ENCODE measurements around the gene HPS6. TPM values are rescaled to one million over a fixed set of nuclear protein-coding genes. Genes with fewer than 3 reads are reported as not detected.

Gene HPS6
- total RNA-seq, 3 donors from 2014 or later (not counting 1 experiment from before 2014, with no cell fraction given) = 10.2 to 20.1 (median 18.5) TPM

DNA sequence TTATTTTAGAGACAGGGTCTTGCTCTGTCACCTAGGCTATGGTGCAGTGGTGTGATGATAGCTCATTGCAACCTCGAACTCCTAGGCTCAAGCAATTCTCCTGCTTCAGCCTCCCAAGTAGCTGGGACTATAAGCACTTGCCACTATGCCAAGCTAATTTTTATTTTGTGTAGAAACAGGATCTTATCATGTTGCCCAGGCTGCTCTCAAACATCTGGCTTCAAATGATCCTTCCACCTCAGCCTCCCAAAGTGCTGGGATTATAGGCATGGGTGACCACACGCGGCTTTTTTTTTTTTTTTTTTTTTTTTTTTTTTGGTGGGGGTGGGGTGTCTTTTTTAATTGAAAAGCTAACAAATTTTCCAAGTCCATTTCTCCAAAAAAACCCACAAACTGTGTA, 18.4 kb downstream of the HPS6 start:
- 100% methylated on average over 1 of the region's 3 CpGs for WGBS (ENCODE audit: insufficient coverage)
- no peaks in the 10 kb centered on the region for H3K4me1 Mint-ChIP-seq
- H3K27ac ChIP-seq (ENCODE audit: low read length) = no peak overlapping the region
- H3K36me3 ChIP-seq (ENCODE audit: control insufficient read depth, insufficient read depth, low read length) = no peaks in the 10 kb centered on the region
- no peaks in the 10 kb centered on the region for H3K9me3 ChIP-seq (ENCODE audit: control insufficient read depth, insufficient read depth, low read length)
- H3K4me3 ChIP-seq (ENCODE audit: low read length) = no peak overlapping the region
- no peak for ATAC-seq
- no peaks in the 10 kb centered on the region for H3K27me3 Mint-ChIP-seq (ENCODE audit: low read depth in 2 of 2)
- intact Hi-C loops (cut with micrococcal nuclease) = no loop called here
- H3K27ac Mint-ChIP-seq = no peak overlapping the region
- no peak for DNase-seq
- no peak for TF ChIP-seq CTCF (IDR thresholded peaks at IDR 0.05)
- no peaks in the 10 kb centered on the region for H3K4me1 ChIP-seq (ENCODE audit: control insufficient read depth, insufficient read depth, low read length)
- no peaks in the 10 kb centered on the region for H3K27me3 ChIP-seq (ENCODE audit: control insufficient read depth, insufficient read depth, low read length)
- H3K4me3 Mint-ChIP-seq = no peak overlapping the region
- no peaks in the 10 kb centered on the region for H3K36me3 Mint-ChIP-seq
- H3K9me3 Mint-ChIP-seq = no peaks in the 10 kb centered on the region

DNA sequence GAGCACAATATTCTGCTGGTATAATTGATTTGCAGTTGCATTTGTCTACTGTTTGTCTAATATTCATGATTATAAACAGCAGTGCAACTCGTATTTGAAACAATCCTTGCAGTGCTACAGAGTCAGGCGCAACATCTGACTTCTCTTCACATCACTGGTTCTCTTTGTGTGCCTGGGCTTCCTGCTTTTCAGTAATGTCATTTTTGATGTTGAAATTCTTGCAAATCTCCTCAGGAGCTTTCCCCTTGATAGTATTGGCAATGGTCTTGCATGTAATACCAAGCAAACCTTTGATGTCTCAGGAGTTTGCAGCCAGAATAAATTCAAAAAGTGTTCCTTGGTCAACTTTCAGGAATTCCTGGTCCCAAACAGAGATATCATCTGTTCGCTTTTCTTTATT, 20.2 kb downstream of the HPS6 start:
- Histone ChIP-seq H3K27me3 (ENCODE audit: control insufficient read depth, insufficient read depth, low read length) (no peaks in the 10 kb centered on the region), H3K36me3 (ENCODE audit: control insufficient read depth, insufficient read depth, low read length) (no peaks in the 10 kb centered on the region), H3K9me3 (ENCODE audit: control insufficient read depth, insufficient read depth, low read length) (no peaks in the 10 kb centered on the region), H3K4me3 (ENCODE audit: low read length) (no peak overlapping the region), H3K4me1 (ENCODE audit: control insufficient read depth, insufficient read depth, low read length) (no peaks in the 10 kb centered on the region), H3K27ac (ENCODE audit: low read length) (no peak overlapping the region)
- Mint-ChIP-seq H3K36me3 (no peaks in the 10 kb centered on the region), H3K9me3 (no peaks in the 10 kb centered on the region), H3K27me3 (ENCODE audit: low read depth in 2 of 2) (no peaks in the 10 kb centered on the region), H3K27ac (no peak overlapping the region), H3K4me3 (no peak overlapping the region), H3K4me1 (no peaks in the 10 kb centered on the region)
- no peak for TF ChIP-seq CTCF (IDR thresholded peaks at IDR 0.05)
- DNase-seq (no peak), ATAC-seq (no peak)
- intact Hi-C loops (cut with micrococcal nuclease) = no loop called here
- 100% methylated on average over 3 of the region's 3 CpGs for WGBS (ENCODE audit: insufficient coverage)

- no peaks in the 10 kb centered on the region for H3K4me1 Mint-ChIP-seq
- 95% methylated on average over 7 of the region's 8 CpGs for WGBS (ENCODE audit: insufficient coverage)
- TF ChIP-seq CTCF (IDR thresholded peaks at IDR 0.05) = no peak
These were observed 21.0 kb downstream of the HPS6 start for GRCh38 chr10:102086196-102086595.

DNA sequence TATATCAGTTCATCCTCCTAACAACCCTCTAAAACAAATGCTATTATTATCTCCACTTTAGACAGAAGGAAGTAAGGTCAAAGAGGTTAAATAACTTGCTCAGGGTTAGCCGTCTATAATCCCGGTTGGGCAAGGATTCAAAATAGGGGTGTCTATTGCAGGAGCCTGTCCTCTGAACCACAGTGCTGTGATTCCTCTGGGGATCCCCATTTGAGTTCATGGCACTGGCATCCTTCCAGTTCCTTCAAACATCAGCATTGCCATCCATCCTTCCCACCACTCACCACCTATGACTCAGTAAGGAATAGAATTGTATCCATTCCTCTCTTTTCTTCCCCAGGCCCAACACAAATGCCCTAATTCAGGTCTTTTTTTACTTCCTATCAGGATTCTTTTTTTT, 25.6 kb downstream of the HPS6 start:
- Mint-ChIP-seq H3K4me1 (no peaks in the 10 kb centered on the region), H3K36me3 (no peaks in the 10 kb centered on the region), H3K27ac (no peak overlapping the region), H3K4me3 (no peak overlapping the region), H3K9me3 (no peaks in the 10 kb centered on the region), H3K27me3 (ENCODE audit: low read depth in 2 of 2) (no peaks in the 10 kb centered on the region)
- Histone ChIP-seq H3K27me3 (ENCODE audit: control insufficient read depth, insufficient read depth, low read length) (no peaks in the 10 kb centered on the region), H3K4me1 (ENCODE audit: control insufficient read depth, insufficient read depth, low read length) (no peaks in the 10 kb centered on the region), H3K9me3 (ENCODE audit: control insufficient read depth, insufficient read depth, low read length) (no peaks in the 10 kb centered on the region), H3K4me3 (ENCODE audit: low read length) (no peak overlapping the region), H3K27ac (ENCODE audit: low read length) (no peak overlapping the region), H3K36me3 (ENCODE audit: control insufficient read depth, insufficient read depth, low read length) (no peaks in the 10 kb centered on the region)
- intact Hi-C loops (cut with micrococcal nuclease) = no loop called here
- DNase-seq = no peak
- TF ChIP-seq CTCF (IDR thresholded peaks at IDR 0.05) = no peak
- ATAC-seq = no peak
- WGBS (ENCODE audit: insufficient coverage) = 96% methylated on average over 2 of the region's 2 CpGs

More at GRCh38 chr10:102086196-102086595, 21.0 kb downstream of the HPS6 start:
- H3K36me3 ChIP-seq (ENCODE audit: control insufficient read depth, insufficient read depth, low read length) = no peaks in the 10 kb centered on the region
- no peaks in the 10 kb centered on the region for H3K27me3 ChIP-seq (ENCODE audit: control insufficient read depth, insufficient read depth, low read length)
- H3K4me1 ChIP-seq (ENCODE audit: control insufficient read depth, insufficient read depth, low read length) = no peaks in the 10 kb centered on the region
- H3K9me3 ChIP-seq (ENCODE audit: control insufficient read depth, insufficient read depth, low read length) = no peaks in the 10 kb centered on the region
- no peak overlapping the region for H3K4me3 ChIP-seq (ENCODE audit: low read length)
- H3K27me3 Mint-ChIP-seq (ENCODE audit: low read depth in 2 of 2) = no peaks in the 10 kb centered on the region
- no peak overlapping the region for H3K27ac ChIP-seq (ENCODE audit: low read length)
- intact Hi-C loops (cut with micrococcal nuclease) = no loop called here
- H3K36me3 Mint-ChIP-seq = no peaks in the 10 kb centered on the region
- no peak overlapping the region for H3K27ac Mint-ChIP-seq
- no peak for DNase-seq
- H3K9me3 Mint-ChIP-seq = no peaks in the 10 kb centered on the region
- no peak for ATAC-seq
- no peak overlapping the region for H3K4me3 Mint-ChIP-seq
